ENCODE measurements around the gene SPAAR.

Gene SPAAR

GRCh38 chr9:35870351-35870923 lies 38.9 kb upstream of the SPAAR start, which contains the start of gene OR13J1:
Gene OR13J1, minus strand, starts transcription at chr9:35870401. Its CDS starts 0 bp downstream, at chr9:35870401.
- TF ChIP-seq CTCF (IDR thresholded peaks at IDR 0.05; ENCODE audit: borderline replicate concordance, extremely low read depth, low read length, poor library complexity, severe bottlenecking) = no peak
- TF ChIP-seq EZH2 (IDR thresholded peaks at IDR 0.05; ENCODE audit: borderline replicate concordance, low read depth, low read length, severe bottlenecking) = no peak

GRCh38 chr9:35871545-35871944 lies 37.7 kb upstream of the SPAAR start:
- no peak for ATAC-seq (ENCODE audit: insufficient read depth, low read depth)
- Histone ChIP-seq H3K9ac (ENCODE audit: low read depth, low read length) (no peak overlapping the region), H3K4me3 (ENCODE audit: low read depth in 1 of 2, low read length in 2 of 2) (no peak overlapping the region), H3K4me2 (ENCODE audit: insufficient read depth, low read length) (no peak overlapping the region), H3K79me2 (ENCODE audit: insufficient read depth, low read length) (no peaks in the 10 kb centered on the region), H3K27ac (ENCODE audit: low read length) (no peak overlapping the region), H3K36me3 (ENCODE audit: insufficient read depth, low read length) (no peaks in the 10 kb centered on the region), H2AFZ (ENCODE audit: low read depth, low read length) (no peak overlapping the region), H3K27me3 (ENCODE audit: insufficient read depth, low read length, poor library complexity) (no peaks in the 10 kb centered on the region), H3K4me1 (ENCODE audit: insufficient read depth, low read length) (no peaks in the 10 kb centered on the region), H4K20me1 (ENCODE audit: insufficient read depth, low read length) (no peaks in the 10 kb centered on the region), H3K9me3 (ENCODE audit: insufficient read depth, low read length, severe bottlenecking) (no peaks in the 10 kb centered on the region)
- DNase-seq = no peak
- TF ChIP-seq EZH2 (IDR thresholded peaks at IDR 0.05; ENCODE audit: borderline replicate concordance, low read depth, low read length, severe bottlenecking) (no peak), CTCF (IDR thresholded peaks at IDR 0.05; ENCODE audit: borderline replicate concordance, extremely low read depth, low read length, poor library complexity, severe bottlenecking) (no peak)

More at GRCh38 chr9:35870351-35870923, 38.9 kb upstream of the SPAAR start, which contains the start of gene OR13J1:
- Histone ChIP-seq H3K4me1 (ENCODE audit: insufficient read depth, low read length) (no peaks in the 10 kb centered on the region), H3K4me2 (ENCODE audit: insufficient read depth, low read length) (no peak within 1 kb of the TSS), H3K36me3 (ENCODE audit: insufficient read depth, low read length) (no peaks in the 10 kb centered on the region), H3K27me3 (ENCODE audit: insufficient read depth, low read length, poor library complexity) (no peaks in the 10 kb centered on the region), H3K4me3 (ENCODE audit: low read depth in 1 of 2, low read length in 2 of 2) (no peak within 1 kb of the TSS), H2AFZ (ENCODE audit: low read depth, low read length) (no peak within 1 kb of the TSS), H4K20me1 (ENCODE audit: insufficient read depth, low read length) (no peaks in the 10 kb centered on the region), H3K9ac (ENCODE audit: low read depth, low read length) (no peak within 1 kb of the TSS), H3K27ac (ENCODE audit: low read length) (no peak within 1 kb of the TSS), H3K79me2 (ENCODE audit: insufficient read depth, low read length) (no peaks in the 10 kb centered on the region), H3K9me3 (ENCODE audit: insufficient read depth, low read length, severe bottlenecking) (no peaks in the 10 kb centered on the region)
- no peak for ATAC-seq (ENCODE audit: insufficient read depth, low read depth)
- no peak for DNase-seq

- no peaks in the 10 kb centered on the region for H3K27me3 ChIP-seq (ENCODE audit: insufficient read depth, low read length, poor library complexity)
- H3K9me3 ChIP-seq (ENCODE audit: insufficient read depth, low read length, severe bottlenecking) = no peaks in the 10 kb centered on the region
- no peaks in the 10 kb centered on the region for H3K36me3 ChIP-seq (ENCODE audit: insufficient read depth, low read length)
- H3K9ac ChIP-seq (ENCODE audit: low read depth, low read length) = no peak overlapping the region
- no peak overlapping the region for H2AFZ ChIP-seq (ENCODE audit: low read depth, low read length)
- H3K4me1 ChIP-seq (ENCODE audit: insufficient read depth, low read length) = no peaks in the 10 kb centered on the region
- no peaks in the 10 kb centered on the region for H4K20me1 ChIP-seq (ENCODE audit: insufficient read depth, low read length)
- H3K4me2 ChIP-seq (ENCODE audit: insufficient read depth, low read length) = no peak overlapping the region
- DNase-seq = no peak
- TF ChIP-seq CTCF (IDR thresholded peaks at IDR 0.05; ENCODE audit: borderline replicate concordance, extremely low read depth, low read length, poor library complexity, severe bottlenecking) = no peak
- H3K27ac ChIP-seq (ENCODE audit: low read length) = no peak overlapping the region
- no peak for ATAC-seq (ENCODE audit: insufficient read depth, low read depth)
- no peaks in the 10 kb centered on the region for H3K79me2 ChIP-seq (ENCODE audit: insufficient read depth, low read length)
- H3K4me3 ChIP-seq (ENCODE audit: low read depth in 1 of 2, low read length in 2 of 2) = no peak overlapping the region
These were observed 36.8 kb upstream of the SPAAR start for GRCh38 chr9:35872505-35872904.
